GM18505 (cell line): ENCODE measurements around the gene SH3BGRL3.
A peak's percentile ranks its signal among the peaks of the same experiment; 100 is the strongest.
"Not testable (repeated sequence)": the region's sequence is repeated elsewhere in the genome, so short reads cannot be mapped to it uniquely, and the experiment has no call there.

Source experiments
- ATAC-seq: cut with Tn5 transposase; IDR thresholded peaks from one replicate; pipeline ENCODE4 v1.9.1; 2021; ENCODE audit not compliant: unreplicated experiment
- POLR2A ChIP-seq: IDR thresholded peaks from 4 replicates; pipeline ENCODE4 v1.6.1; 2011; ENCODE audit warnings: borderline replicate concordance; ENCODE audit not compliant: insufficient read depth, insufficient read length; ENCODE audit errors: extremely low read depth

Gene SH3BGRL3

DNA sequence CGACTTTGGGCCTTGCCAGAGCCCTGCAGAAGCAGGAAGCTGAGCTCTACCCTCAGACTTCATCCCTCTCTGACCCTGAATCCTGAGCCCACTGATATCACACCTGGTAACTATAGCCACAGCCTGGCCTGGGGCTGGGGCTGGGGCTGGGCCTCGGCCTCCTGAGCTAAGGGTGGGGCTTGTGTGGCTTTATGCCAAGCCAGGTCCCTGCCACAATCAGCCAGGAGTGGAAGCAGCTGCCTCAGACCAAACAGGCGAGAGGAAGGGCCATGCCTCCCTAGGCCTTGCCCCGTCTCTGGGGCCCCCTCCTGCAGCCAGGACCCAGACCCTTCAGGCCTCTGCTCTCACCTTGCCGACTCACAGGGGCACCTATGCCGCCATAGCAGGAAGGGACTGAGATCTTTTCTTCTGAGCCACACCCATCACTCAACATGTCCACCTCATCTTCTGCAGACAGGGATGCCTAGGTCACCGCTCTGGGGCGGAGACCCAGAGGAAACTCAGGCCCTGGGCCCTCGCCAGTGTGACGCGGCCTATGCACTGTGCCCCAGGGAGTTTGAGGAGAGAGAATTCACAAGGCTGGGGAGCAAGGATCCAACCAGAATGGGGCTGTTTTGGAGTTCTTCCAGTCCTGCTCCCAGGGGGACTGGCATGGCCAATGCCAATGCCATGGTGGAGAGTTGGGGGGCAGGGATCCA lies 20.8 kb downstream of the SH3BGRL3 start:
- no peak for TF ChIP-seq POLR2A
- no peak for ATAC-seq

DNA sequence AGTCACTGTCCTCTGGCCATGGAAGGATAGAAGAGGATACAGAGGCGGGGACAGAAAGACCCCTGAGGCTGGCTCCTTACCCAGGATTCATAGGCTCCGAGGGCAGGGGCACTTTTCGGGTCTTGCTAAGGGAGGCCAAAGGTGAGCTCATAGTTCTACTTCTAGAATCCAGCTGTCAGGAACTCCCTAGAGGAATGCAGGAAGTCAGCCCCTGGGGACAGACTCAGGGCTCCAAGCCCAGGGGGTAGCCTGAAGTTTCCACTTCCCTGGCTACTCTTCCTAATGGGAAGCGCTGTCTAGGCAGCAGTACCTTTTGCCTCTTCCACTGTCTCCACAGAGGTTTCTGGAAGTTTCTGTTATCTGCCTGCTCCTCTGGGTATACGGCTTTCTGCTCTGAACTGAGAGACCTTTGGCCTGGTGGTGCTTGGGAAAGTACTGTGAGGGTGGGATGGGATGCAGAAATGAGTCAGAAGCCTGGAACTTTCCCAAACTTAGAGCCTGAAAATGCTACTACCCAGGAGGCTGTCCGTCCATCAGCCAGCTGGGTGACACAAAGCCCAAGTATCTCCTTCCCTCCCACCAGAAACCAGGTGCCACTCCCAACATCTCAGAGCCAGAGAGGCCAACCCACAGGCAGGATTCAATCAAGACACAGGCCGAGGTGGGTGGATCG lies 23.0 kb downstream of the SH3BGRL3 start:
- TF ChIP-seq POLR2A, result no peak
- no peak for ATAC-seq

GRCh38 chr1:26305667-26306289 lies 25.9 kb downstream of the SH3BGRL3 start:
- no peak for TF ChIP-seq POLR2A
- no peak for ATAC-seq

GRCh38 chr1:26306290-26307229 lies 26.7 kb downstream of the SH3BGRL3 start, which contains the start of gene UBXN11:
UBXN11 (minus strand) TSS chr1:26306636; CDS start chr1:26302883, 3,753 bp downstream.
- peak; percentile 94 for ATAC-seq
- peak; percentile 34 for TF ChIP-seq POLR2A

DNA sequence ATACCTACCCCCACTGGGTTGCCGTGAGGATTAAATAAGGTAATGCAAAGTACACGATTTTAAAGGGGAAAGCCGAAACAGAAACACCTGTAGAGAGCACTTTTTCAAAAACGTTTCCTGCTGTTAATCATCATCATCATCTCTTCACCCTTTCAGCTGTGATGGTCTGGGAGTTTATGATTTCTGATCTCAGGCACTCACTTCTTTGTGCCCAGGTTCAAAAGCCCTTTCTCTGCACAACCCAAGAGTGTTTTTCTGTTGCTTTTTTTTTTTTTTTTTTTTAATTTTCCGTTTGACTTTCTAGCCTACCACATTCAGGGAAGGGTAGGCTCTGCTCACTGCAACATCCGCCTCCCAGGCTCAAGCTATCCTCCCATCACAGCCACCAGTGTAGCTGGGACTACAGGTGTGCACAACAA lies 27.5 kb downstream of the SH3BGRL3 start:
- TF ChIP-seq POLR2A, result no peak
- ATAC-seq, result no peak

DNA sequence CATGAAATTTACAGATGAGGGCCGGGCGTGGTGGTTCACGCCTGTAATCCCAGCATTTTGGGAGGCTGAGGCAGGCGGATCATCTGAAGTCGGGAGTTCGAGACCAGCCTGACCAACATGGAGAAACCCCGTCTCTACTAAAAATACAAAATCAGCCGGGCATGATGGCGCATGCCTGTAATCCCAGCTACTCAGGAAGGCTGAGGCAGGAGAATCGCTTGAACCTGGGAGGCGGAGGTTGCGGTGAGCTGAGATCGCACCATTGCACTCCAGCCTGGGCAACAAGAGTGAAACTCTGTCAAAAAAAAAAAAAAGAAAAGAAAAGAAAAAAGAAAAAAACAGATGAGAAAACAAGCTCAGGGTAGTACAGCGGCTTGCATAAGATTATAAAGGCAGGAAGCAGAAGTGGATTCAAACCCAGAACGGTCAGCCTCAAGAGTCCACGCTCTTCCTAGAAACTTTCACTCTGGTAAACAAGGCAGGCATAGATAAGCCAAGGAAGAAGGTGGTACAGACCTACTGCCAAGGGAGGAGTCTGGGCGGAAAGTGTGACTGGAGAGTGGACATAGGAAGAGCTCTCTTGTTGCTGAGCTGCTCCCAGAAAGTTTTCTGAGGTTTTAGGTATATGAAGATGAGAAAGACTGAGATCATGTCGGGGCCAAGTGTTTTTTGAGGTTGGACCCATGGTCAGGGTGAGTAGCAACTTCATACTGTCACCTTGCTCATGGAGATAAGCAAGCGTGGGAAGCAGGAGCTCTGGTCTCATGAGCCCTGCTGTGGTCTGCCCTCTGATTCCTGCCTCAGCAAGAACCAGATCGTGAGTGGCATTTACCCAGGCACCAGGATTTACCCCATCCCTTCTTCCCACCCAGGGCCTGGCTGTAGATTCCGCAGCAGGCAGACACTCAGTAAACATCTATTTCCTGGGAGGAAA lies 28.3 kb downstream of the SH3BGRL3 start:
- ATAC-seq, result not testable (repeated sequence)

DNA sequence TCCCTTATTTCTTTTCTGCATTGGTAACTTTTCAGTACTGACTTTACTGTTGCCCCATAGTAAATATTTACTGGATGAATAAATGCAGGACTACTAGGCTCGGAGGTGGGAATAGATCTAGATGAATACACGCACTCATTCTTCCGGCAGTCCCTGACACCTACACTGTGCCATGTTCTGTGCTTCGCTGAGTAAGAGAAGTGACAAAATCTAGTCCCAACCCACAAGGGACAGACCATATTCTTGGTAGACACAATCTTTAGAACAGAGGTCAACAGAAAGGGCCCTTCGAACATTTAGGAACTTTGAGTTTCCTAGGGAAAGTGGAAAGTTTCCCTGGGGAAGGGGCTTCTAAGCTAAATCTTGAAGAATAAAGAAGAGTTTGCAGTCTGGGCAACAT lies 34.6 kb downstream of the SH3BGRL3 start:
- no peak for ATAC-seq
- TF ChIP-seq POLR2A, result no peak

- no peak for TF ChIP-seq POLR2A
- no peak for ATAC-seq
Measured at GRCh38 chr1:26315874-26316850, 36.3 kb downstream of the SH3BGRL3 start.

- ATAC-seq, result no peak
- no peak for TF ChIP-seq POLR2A
Measured at GRCh38 chr1:26317146-26317545, 37.3 kb downstream of the SH3BGRL3 start.

DNA sequence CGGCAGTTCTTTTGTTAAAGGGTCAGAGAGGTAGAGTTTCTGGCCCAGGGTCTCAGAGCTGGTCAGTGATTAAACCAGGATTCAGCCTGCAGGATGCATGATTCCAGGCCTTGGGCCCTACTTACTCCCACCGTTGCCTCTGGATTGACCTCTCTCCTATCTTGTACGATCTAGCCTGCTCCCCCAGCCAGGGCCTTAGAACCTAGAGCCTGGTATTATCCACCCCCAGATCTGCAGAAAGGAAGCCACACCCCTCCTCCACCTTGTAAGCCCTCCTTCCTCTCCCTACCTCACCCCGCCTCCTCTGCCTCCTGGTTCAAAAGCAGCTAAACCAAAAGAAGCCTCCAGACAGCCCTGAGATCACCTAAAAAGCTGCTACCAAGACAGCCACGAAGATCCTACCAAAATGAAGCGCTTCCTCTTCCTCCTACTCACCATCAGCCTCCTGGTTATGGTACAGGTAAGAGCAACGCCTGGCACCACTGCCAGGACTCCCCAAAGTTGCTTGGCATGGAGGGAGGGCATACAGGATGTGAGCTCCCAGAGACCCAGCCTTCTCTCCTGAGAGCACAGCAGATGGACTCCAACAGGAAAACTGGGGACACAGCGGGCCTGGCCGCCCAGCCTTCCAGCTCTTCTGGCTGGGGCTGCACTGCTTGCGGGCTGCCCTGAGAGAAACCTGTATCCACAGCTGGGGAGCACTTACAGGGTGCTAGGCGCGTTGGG lies 37.9 kb downstream of the SH3BGRL3 start, which contains the start of gene CD52:
Gene CD52, plus strand, starts transcription at position 347 of the 726 bp plus-strand sequence. Its CDS starts 60 bp downstream, at position 407.
- ATAC-seq, result no peak

More for the DNA sequence above, 37.9 kb downstream of the SH3BGRL3 start, which contains the start of gene CD52:
- TF ChIP-seq POLR2A, result peak; percentile 91
